OCI-LY3 (cell line): ENCODE results near the gene MRTFA.

Experiments used
- H2AFZ ChIP-seq: fragments of 200-600, 300-600 bp; shearing (Covaris generic); 2 replicates; pipeline ENCODE4 v1.6.0; 2014; ENCODE audit warnings: antibody characterized with exemption, low read depth, low read length
- H3K27ac ChIP-seq: fragments of 200-600, 300-600 bp; sonication (generic); 2 replicates; pipeline ENCODE4 v1.5.1; 2014; ENCODE audit warnings: mild to moderate bottlenecking, low read length, moderate library complexity, mixed read lengths
- H3K27me3 ChIP-seq: fragments of 200-600, 300-600 bp; sonication (generic); 2 replicates; pipeline ENCODE4 v1.6.1; 2014; ENCODE audit warnings: low read depth, low read length, mixed read lengths
- H3K36me3 ChIP-seq: fragments of 200-600, 300-600 bp; sonication (generic); replicated peaks from 2 replicates; pipeline ENCODE3; 2014; ENCODE audit warnings: low read depth, low read length, mixed read lengths
- H3K4me1 ChIP-seq: fragments of 300-600, 200-600 bp; sonication (generic); 2 replicates; pipeline ENCODE4 v1.6.1; 2014; ENCODE audit warnings: low read length, mixed read lengths
- H3K4me2 ChIP-seq: fragments of 200-600, 300-600 bp; sonication (generic); 2 replicates; pipeline ENCODE4 v1.6.1; 2014; ENCODE audit warnings: low read length, mixed read lengths
- H3K4me3 ChIP-seq: fragments of 300-600, 200-600 bp; sonication (generic); 2 replicates; pipeline ENCODE4 v1.5.1; 2014; ENCODE audit warnings: antibody characterized with exemption, mild to moderate bottlenecking, low read length, moderate library complexity
- H3K79me2 ChIP-seq: fragments of 300-600, 200-600 bp; shearing (Covaris generic); 2 replicates; pipeline ENCODE4 v1.6.1; 2014; ENCODE audit warnings: mild to moderate bottlenecking, low read length, mixed read lengths
- H3K9ac ChIP-seq: fragments of 300-600, 200-600 bp; shearing (Covaris generic); 2 replicates; pipeline ENCODE4 v1.6.0; 2014; ENCODE audit warnings: mild to moderate bottlenecking, low read length, moderate library complexity
- H3K9me3 ChIP-seq: fragments of 200-600, 300-600 bp; shearing (Covaris generic); 2 replicates; pipeline ENCODE4 v1.6.1; 2014; ENCODE audit warnings: low read length, mixed read lengths; ENCODE audit not compliant: insufficient read depth
- H4K20me1 ChIP-seq: fragments of 200-600, 300-600 bp; sonication (generic); 2 replicates; pipeline ENCODE4 v1.6.1; 2016; ENCODE audit warnings: low read length, mixed read lengths; ENCODE audit not compliant: insufficient read depth
- EZH2phosphoT487 ChIP-seq: fragments of 200-600 bp; shearing (Covaris generic); IDR thresholded peaks from 2 replicates; pipeline ENCODE4 v1.6.1; 2018; ENCODE audit warnings: antibody characterized with exemption, mixed run types, low read depth
- TF ChIP-seq, protein P1 (sequence below): fragments of 200-600, 300-600 bp; sonication (generic); IDR thresholded peaks from 2 replicates; pipeline ENCODE4 v1.5.1; 2014; ENCODE audit warnings: antibody characterized with exemption, low read length, low read depth

Gene MRTFA

DNA sequence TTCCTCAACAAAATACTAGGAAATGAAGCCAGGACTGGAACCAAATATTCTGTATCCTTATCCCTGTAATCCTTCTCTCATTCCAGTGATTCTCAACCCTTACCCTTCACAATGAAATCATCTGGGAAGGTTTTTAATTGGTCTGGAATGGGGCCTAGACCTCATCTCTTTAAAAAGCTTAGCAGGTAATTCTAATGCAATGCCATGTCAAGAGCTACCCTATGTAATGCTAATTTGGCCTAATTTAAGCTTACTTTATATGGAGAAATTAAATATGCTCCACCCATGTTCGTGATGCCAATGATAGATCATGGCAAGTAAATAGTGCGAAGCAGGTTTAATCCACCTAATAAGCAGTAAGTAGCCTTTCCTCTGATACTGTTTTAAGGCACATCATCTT lies 164.5 kb downstream of the MRTFA start:
- no peak overlapping the region for H3K4me2 ChIP-seq
- H4K20me1 ChIP-seq: peaks cover 12% of the 10 kb centered on the region; the same call in 1 of the 2 replicates
- no peaks in the 10 kb centered on the region for H3K27me3 ChIP-seq
- no peak overlapping the region for H3K9ac ChIP-seq
- H3K9me3 ChIP-seq: no peaks in the 10 kb centered on the region
- H3K79me2 ChIP-seq: peaks cover 6% of the 10 kb centered on the region; the same call in 1 of the 2 replicates
- H3K27ac ChIP-seq: no peak overlapping the region
- H3K36me3 ChIP-seq: no peaks in the 10 kb centered on the region
- no peak overlapping the region for H3K4me3 ChIP-seq
- peaks cover 13% of the 10 kb centered on the region for H3K4me1 ChIP-seq
- TF ChIP-seq EZH2phosphoT487: no peak
- TF ChIP-seq, protein P1, sequence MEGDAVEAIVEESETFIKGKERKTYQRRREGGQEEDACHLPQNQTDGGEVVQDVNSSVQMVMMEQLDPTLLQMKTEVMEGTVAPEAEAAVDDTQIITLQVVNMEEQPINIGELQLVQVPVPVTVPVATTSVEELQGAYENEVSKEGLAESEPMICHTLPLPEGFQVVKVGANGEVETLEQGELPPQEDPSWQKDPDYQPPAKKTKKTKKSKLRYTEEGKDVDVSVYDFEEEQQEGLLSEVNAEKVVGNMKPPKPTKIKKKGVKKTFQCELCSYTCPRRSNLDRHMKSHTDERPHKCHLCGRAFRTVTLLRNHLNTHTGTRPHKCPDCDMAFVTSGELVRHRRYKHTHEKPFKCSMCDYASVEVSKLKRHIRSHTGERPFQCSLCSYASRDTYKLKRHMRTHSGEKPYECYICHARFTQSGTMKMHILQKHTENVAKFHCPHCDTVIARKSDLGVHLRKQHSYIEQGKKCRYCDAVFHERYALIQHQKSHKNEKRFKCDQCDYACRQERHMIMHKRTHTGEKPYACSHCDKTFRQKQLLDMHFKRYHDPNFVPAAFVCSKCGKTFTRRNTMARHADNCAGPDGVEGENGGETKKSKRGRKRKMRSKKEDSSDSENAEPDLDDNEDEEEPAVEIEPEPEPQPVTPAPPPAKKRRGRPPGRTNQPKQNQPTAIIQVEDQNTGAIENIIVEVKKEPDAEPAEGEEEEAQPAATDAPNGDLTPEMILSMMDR: no peak
- H2AFZ ChIP-seq: no peak overlapping the region

DNA sequence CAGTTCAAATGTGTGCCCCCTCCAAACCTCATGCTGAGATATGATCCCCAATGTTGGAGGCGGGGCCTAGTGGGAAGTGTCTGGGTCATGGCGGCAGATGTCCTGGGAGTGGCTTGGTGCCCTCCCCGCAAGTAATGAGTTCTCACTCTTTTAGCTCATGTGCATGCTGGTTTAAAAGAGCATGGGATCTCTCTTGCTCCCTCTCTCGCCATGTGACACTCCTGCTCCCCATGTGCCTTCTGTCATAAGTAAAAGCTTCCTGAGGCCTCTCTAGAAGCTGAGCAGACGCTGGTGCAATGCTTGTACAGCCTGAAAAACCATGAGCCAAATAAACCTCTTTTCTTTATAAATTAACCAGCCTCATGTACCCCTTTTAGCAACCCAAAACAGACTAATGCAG lies 167.3 kb downstream of the MRTFA start:
- peaks cover 6% of the 10 kb centered on the region; the same call in 1 of the 2 replicates for H3K79me2 ChIP-seq
- TF ChIP-seq EZH2phosphoT487: no peak
- TF ChIP-seq, protein P1: no peak
- H4K20me1 ChIP-seq: peaks cover 12% of the 10 kb centered on the region; the same call in 1 of the 2 replicates
- no peaks in the 10 kb centered on the region for H3K27me3 ChIP-seq
- no peaks in the 10 kb centered on the region for H3K36me3 ChIP-seq
- H3K4me2 ChIP-seq: no peak overlapping the region
- no peak overlapping the region for H3K27ac ChIP-seq
- no peaks in the 10 kb centered on the region for H3K9me3 ChIP-seq
- H3K4me3 ChIP-seq: no peak overlapping the region
- H3K9ac ChIP-seq: no peak overlapping the region
- H3K4me1 ChIP-seq: peaks cover 8% of the 10 kb centered on the region
- no peak overlapping the region for H2AFZ ChIP-seq

DNA sequence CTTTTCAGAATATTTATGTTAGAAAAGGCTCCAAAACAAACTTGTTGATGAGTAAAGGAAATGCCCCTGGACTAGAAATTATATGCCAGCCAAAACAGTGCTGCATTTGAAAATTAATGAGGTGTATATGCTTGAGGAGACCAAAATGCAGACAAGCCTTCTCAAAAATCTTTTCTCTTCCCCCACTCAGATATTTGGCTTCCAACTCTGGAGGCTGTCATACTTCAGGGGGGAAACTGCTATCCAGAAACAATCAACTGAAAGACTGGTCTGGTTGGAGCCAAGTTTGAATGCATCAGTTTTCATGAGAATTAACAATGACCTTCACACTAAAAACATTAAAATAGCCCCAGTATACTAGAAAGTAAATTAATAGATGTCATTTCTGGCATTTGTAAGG lies 167.9 kb downstream of the MRTFA start:
- Histone ChIP-seq H2AFZ (no peak overlapping the region), H3K9ac (no peak overlapping the region), H3K4me1 (peaks cover 8% of the 10 kb centered on the region), H4K20me1 (peaks cover 10% of the 10 kb centered on the region; the same call in 1 of the 2 replicates), H3K36me3 (no peaks in the 10 kb centered on the region), H3K27ac (no peak overlapping the region), H3K4me3 (no peak overlapping the region), H3K4me2 (no peak overlapping the region), H3K27me3 (no peaks in the 10 kb centered on the region), H3K79me2 (peaks cover 6% of the 10 kb centered on the region; the same call in 1 of the 2 replicates), H3K9me3 (no peaks in the 10 kb centered on the region)
- TF ChIP-seq, protein P1: no peak
- no peak for TF ChIP-seq EZH2phosphoT487

DNA sequence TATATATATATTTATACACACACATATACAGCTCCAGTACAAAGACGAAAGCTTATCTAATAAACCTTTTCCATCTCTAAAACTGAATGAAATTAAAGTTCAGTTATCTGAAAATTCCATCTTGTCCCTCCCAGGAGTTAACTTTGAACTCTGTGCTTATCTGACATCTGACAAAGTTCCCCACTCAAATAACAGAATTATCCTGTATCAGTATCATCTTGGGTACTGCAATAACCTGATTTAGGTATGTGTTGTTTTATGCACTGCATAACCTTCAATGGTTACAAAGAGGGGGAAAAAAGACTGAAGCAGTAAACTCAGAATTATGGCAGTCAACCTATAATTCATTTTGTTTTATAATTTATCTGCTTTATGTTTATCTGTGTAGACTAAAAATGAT lies 169.5 kb downstream of the MRTFA start:
- no peak overlapping the region for H3K4me2 ChIP-seq
- H3K9me3 ChIP-seq: no peaks in the 10 kb centered on the region
- no peak for TF ChIP-seq EZH2phosphoT487
- H3K27me3 ChIP-seq: no peaks in the 10 kb centered on the region
- no peak overlapping the region for H3K9ac ChIP-seq
- no peak overlapping the region for H2AFZ ChIP-seq
- H3K4me1 ChIP-seq: peaks cover 20% of the 10 kb centered on the region
- peaks cover 6% of the 10 kb centered on the region; the same call in 1 of the 2 replicates for H4K20me1 ChIP-seq
- peaks cover 10% of the 10 kb centered on the region for H3K79me2 ChIP-seq
- no peak overlapping the region for H3K27ac ChIP-seq
- H3K36me3 ChIP-seq: peaks cover 3% of the 10 kb centered on the region
- no peak overlapping the region for H3K4me3 ChIP-seq
